ENCODE results near the gene GNAS-AS1.

GRCh38 chr20:58891718-58892140 lies 41.0 kb upstream of the GNAS-AS1 start:
- TF ChIP-seq CTCF (IDR thresholded peaks at IDR 0.05) (no peak), EZH2 (IDR thresholded peaks at IDR 0.05; ENCODE audit: borderline replicate concordance, insufficient read depth, low read depth, low read length, poor library complexity, severe bottlenecking) (no peak)

All from B cell (primary cell).